ENCODE measurements around the gene FBXO44.

The FBXO44 gene

GRCh38 chr1:11711490-11711889 is 56.8 kb downstream of the FBXO44 start:
- TF ChIP-seq ZFP30 (CRISPR knock-in tag; IDR thresholded peaks at IDR 0.05): no peak
- TF ChIP-seq SNAI2 (CRISPR knock-in tag; IDR thresholded peaks at IDR 0.05): no peak
- TF ChIP-seq BACH2 (CRISPR knock-in tag; IDR thresholded peaks at IDR 0.05; ENCODE audit: borderline replicate concordance): no peak
- TF ChIP-seq ZNF70 (CRISPR knock-in tag; IDR thresholded peaks at IDR 0.05): no peak
- no peak for TF ChIP-seq ZFP3 (CRISPR knock-in tag; IDR thresholded peaks at IDR 0.05)
- no peak for TF ChIP-seq PATZ1 (CRISPR knock-in tag; IDR thresholded peaks at IDR 0.05; ENCODE audit: borderline replicate concordance)
- TF ChIP-seq ESRRG (CRISPR knock-in tag; IDR thresholded peaks at IDR 0.05): no peak
- TF ChIP-seq TSHZ2 (CRISPR knock-in tag; IDR thresholded peaks at IDR 0.05): no peak
- no peak for TF ChIP-seq RARB (CRISPR knock-in tag; IDR thresholded peaks at IDR 0.05)
- TF ChIP-seq ISL1 (CRISPR knock-in tag; IDR thresholded peaks at IDR 0.05): no peak
- no peak for TF ChIP-seq PPARA (CRISPR knock-in tag; IDR thresholded peaks at IDR 0.05; ENCODE audit: borderline replicate concordance)
- no peak for TF ChIP-seq CSDC2 (CRISPR knock-in tag; IDR thresholded peaks at IDR 0.05)
- no peak for TF ChIP-seq ARNTL (CRISPR knock-in tag; IDR thresholded peaks at IDR 0.05; ENCODE audit: borderline replicate concordance, low read depth)
- no peak for TF ChIP-seq TCF4 (CRISPR knock-in tag; IDR thresholded peaks at IDR 0.05; ENCODE audit: borderline replicate concordance)
- TF ChIP-seq OSR1 (CRISPR knock-in tag; IDR thresholded peaks at IDR 0.05): no peak
- no peak for TF ChIP-seq ZNF565 (CRISPR knock-in tag; conservative IDR thresholded peaks at IDR 0.05; ENCODE audit: low read depth)
- no peak for TF ChIP-seq ZNF8 (CRISPR knock-in tag; IDR thresholded peaks at IDR 0.05)
- TF ChIP-seq POU6F1 (CRISPR knock-in tag; IDR thresholded peaks at IDR 0.05; ENCODE audit: borderline replicate concordance, low read depth): no peak
- TF ChIP-seq ZC3H10 (CRISPR knock-in tag; IDR thresholded peaks at IDR 0.05): no peak
- no peak for ATAC-seq

- no peak for ATAC-seq
- TF ChIP-seq GLIS3 (CRISPR knock-in tag; IDR thresholded peaks at IDR 0.05) (no peak), CSRNP3 (CRISPR knock-in tag; IDR thresholded peaks at IDR 0.05) (no peak), SNAI2 (CRISPR knock-in tag; IDR thresholded peaks at IDR 0.05) (no peak), CSDC2 (CRISPR knock-in tag; IDR thresholded peaks at IDR 0.05) (no peak), ZNF565 (CRISPR knock-in tag; conservative IDR thresholded peaks at IDR 0.05; ENCODE audit: low read depth) (no peak), PATZ1 (CRISPR knock-in tag; IDR thresholded peaks at IDR 0.05; ENCODE audit: borderline replicate concordance) (no peak), ESRRG (CRISPR knock-in tag; IDR thresholded peaks at IDR 0.05) (no peak), TOX (CRISPR knock-in tag; IDR thresholded peaks at IDR 0.05; ENCODE audit: borderline replicate concordance) (no peak)
Observed at GRCh38 chr1:11712285-11712684, 57.6 kb downstream of the FBXO44 start.
